Measurements from ENCODE around the gene EP400. TPM values are rescaled to one million over a fixed set of nuclear protein-coding genes. Genes with fewer than 3 reads are reported as not detected.
A peak's percentile ranks its signal among the peaks of the same experiment; 100 is the strongest.

The EP400 gene
- total and polyA plus RNA-seq, 4 experiments from 2014 or later: 0.94 to 86.6 (median 43.8) TPM

DNA sequence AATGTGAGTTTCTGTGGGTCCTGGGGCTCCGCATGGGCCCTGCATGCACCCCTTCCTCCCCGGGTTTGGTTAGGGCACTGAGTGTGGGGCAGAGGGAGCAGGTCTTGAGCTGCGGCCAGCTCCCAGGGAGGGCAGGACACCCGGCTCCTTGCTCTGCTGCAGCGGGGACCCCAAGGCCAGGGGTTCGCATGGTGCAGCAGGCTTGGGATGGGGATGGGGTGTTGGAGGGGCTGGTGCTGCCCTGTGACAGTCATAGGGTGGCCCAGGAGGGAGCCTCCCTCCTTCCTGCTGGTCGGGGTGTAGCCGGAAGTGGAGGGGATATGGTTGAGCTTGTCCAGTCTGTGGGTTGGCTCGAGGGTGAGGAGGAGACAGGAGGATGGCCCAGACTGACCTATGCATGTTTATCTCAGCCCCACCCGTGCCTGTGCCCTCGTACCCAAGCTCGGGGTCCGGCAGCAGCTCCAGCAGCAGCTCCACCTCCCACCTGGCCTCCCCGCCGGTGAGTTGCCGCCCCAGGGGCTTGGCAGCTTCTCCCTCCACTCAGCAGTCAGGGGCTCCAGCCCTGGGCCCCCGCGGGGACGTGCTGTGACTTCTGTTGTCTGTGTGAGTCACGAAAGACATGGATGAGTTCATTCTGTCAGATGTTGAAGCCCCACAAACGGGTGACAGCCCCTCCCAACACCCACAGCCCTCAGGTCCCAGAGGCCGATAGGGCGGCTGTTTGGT, 39.3 kb upstream of the EP400 start:
- Histone ChIP-seq H3K27me3 (ENCODE audit: insufficient read depth, low read length) (no peaks in the 10 kb centered on the region), H3K4me1 (ENCODE audit: insufficient read depth, low read length) (peaks cover 2% of the 10 kb centered on the region), H3K36me3 (ENCODE audit: insufficient read depth, low read length) (peaks cover 35% of the 10 kb centered on the region), H3K4me3 (ENCODE audit: low read length in 2 of 2) (no peak overlapping the region), H3K9me3 (ENCODE audit: control insufficient read depth in 1 of 2, low read length in 2 of 2) (no peaks in the 10 kb centered on the region), H3K27ac (ENCODE audit: low read depth, low read length) (no peak overlapping the region)
- POLR2A ChIA-PET (ENCODE audit: partially characterized antibody): no interaction called here
- intact Hi-C loops (cut with micrococcal nuclease): no loop called here
- H3K4me1 Mint-ChIP-seq: peaks cover 0 to 5% (median 3%) of the 10 kb centered on the region in 4 donors
- no peaks in the 10 kb centered on the region for H3K9me3 Mint-ChIP-seq
- H3K27ac Mint-ChIP-seq: peak overlapping the region in 1 of 7 donors; percentile 29
- H3K36me3 Mint-ChIP-seq: peaks cover 0 to 14% of the 10 kb centered on the region in 2 donors
- DNase-seq: no peak
- CTCF ChIA-PET (ENCODE audit: partially characterized antibody): interaction anchor here (1.0 kb wide), 1 partner anchor 20 kb away, joined by 3 read pairs; no protein-coding TSS in a partner anchor
- no peak overlapping the region for H3K4me3 Mint-ChIP-seq
- no peaks in the 10 kb centered on the region for H3K27me3 Mint-ChIP-seq

DNA sequence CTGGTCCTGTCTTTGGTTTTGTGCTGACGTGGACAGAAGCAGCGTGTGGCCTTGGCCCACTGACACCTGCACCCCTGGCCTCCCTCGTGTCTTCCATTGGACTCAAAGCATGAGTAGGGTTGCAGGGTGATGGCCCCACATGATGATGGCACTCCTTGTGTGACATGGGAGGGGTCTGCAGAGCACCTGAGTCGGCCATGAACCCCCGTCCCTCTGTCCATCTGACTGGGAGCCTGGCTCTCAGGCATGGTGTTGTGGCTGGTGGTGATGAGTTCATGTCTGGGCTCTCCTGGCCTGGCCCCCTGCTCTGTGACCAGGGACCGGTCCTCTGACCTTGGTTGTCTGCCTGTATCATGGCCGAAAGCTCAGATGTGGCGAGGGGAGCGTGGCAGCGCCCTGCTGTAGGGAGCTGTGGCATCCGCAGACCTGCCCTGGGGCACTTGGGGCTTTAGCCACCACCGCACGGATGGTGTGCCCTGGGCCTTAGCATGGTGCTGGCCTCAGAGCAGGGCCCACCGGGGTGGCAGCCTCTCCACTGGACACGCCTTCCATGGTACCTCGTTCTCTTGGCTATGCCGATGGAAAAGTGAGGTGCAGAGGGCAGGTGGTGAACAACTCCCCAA, 38.6 kb upstream of the EP400 start:
- Mint-ChIP-seq H3K27me3 (no peaks in the 10 kb centered on the region), H3K9me3 (no peaks in the 10 kb centered on the region), H3K36me3 (peaks cover 0 to 14% of the 10 kb centered on the region in 2 donors), H3K4me3 (no peak overlapping the region), H3K27ac (no peak overlapping the region), H3K4me1 (peaks cover 0 to 1% (median 0%) of the 10 kb centered on the region in 4 donors)
- Histone ChIP-seq H3K36me3 (ENCODE audit: insufficient read depth, low read length) (peaks cover 36% of the 10 kb centered on the region), H3K4me1 (ENCODE audit: insufficient read depth, low read length) (no peaks in the 10 kb centered on the region), H3K9me3 (ENCODE audit: control insufficient read depth in 1 of 2, low read length in 2 of 2) (no peaks in the 10 kb centered on the region), H3K27me3 (ENCODE audit: insufficient read depth, low read length) (no peaks in the 10 kb centered on the region), H3K27ac (ENCODE audit: low read depth, low read length) (no peak overlapping the region), H3K4me3 (ENCODE audit: low read length in 2 of 2) (no peak overlapping the region)
- ChIA-PET POLR2A (ENCODE audit: partially characterized antibody) (no interaction called here), CTCF (ENCODE audit: partially characterized antibody) (no interaction called here)
- peak in 1 of 5 donors; percentile 15 for DNase-seq
- intact Hi-C loops (cut with micrococcal nuclease): no loop called here

DNA sequence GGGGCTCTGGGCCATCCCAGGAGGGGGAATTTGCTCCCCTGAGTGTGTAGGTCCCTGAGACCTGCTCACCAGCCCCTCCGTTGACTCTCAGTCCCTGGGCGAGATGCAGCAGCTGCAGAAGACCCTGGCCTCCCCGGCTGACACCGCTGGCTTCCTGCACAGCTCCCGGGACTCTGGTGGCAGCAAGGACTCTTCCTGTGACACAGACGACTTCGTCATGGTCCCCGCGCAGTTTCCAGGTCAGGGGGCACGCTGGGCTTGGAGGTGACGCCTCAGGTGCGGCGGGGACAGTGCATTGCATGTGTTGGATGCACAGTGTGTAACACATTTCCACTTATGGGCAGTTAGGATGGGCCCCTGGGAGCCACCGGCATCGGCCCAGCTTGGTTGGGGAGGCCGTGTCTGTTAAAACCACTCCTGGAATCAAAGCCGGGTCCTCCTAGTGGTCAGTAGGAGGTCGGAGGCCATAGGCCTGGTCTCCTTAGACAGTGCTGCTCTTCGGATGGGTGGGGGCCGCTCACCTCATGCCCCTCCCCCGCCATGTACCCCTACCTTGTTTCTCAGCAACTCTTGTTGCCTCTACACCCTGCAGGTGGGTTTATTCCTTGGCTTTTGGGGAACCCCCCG, 37.8 kb upstream of the EP400 start:
- peaks cover 36% of the 10 kb centered on the region for H3K36me3 ChIP-seq (ENCODE audit: insufficient read depth, low read length)
- peak in 1 of 5 donors; percentile 21 for DNase-seq
- H3K27me3 ChIP-seq (ENCODE audit: insufficient read depth, low read length): no peaks in the 10 kb centered on the region
- ChIA-PET CTCF (ENCODE audit: partially characterized antibody) (no interaction called here), POLR2A (ENCODE audit: partially characterized antibody) (no interaction called here)
- no peak overlapping the region for H3K4me3 ChIP-seq (ENCODE audit: low read length in 2 of 2)
- Mint-ChIP-seq H3K9me3 (no peaks in the 10 kb centered on the region), H3K27me3 (no peaks in the 10 kb centered on the region), H3K27ac (no peak overlapping the region), H3K4me3 (no peak overlapping the region), H3K36me3 (peaks cover 0 to 14% of the 10 kb centered on the region in 2 donors), H3K4me1 (peaks cover 0 to 1% (median 0%) of the 10 kb centered on the region in 4 donors)
- no peaks in the 10 kb centered on the region for H3K4me1 ChIP-seq (ENCODE audit: insufficient read depth, low read length)
- H3K27ac ChIP-seq (ENCODE audit: low read depth, low read length): no peak overlapping the region
- intact Hi-C loops (cut with micrococcal nuclease): no loop called here
- no peaks in the 10 kb centered on the region for H3K9me3 ChIP-seq (ENCODE audit: control insufficient read depth in 1 of 2, low read length in 2 of 2)

DNA sequence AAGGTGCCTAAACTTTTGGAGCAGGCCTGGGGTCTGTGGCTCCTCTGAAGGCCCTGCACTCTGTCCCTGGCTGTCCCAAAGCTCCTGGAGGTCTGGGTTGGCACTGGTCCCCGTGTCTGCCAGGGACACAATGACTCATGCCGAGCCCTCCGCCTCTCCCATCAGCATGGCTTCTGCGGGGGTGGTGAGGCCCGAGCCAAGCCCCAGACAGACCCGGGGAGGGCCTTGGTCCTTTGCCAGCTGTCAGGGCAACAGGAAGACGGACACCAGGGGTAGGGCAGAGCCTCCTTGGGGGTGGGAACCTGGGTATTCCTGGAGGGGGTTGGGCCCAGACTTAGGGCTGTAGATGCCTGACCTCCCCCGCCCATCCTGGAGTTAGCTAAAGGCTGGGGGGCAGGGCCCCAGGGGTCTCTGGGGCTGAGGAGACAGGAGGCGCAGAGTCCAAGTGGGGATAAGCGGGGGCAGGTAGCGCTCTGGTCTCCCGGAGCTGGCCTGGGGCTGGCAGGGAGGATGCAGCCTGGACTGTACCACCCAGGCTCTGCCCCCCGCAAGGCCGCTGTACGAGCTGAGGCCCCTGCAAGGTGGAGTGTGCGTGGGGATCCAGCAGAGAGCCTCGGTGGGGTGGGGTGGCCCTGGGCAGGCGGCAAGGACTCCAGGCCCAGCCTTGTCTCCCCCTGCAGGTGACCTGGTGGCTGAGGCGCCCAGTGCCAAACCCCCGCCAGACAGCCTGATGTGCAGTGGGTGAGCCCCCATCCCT, 37.0 kb upstream of the EP400 start:
- no peaks in the 10 kb centered on the region for H3K27me3 Mint-ChIP-seq
- CTCF ChIA-PET (ENCODE audit: partially characterized antibody): no interaction called here
- intact Hi-C loops (cut with micrococcal nuclease): no loop called here
- Histone ChIP-seq H3K4me1 (ENCODE audit: insufficient read depth, low read length) (no peaks in the 10 kb centered on the region), H3K4me3 (ENCODE audit: low read length in 2 of 2) (no peak overlapping the region), H3K36me3 (ENCODE audit: insufficient read depth, low read length) (peaks cover 36% of the 10 kb centered on the region), H3K9me3 (ENCODE audit: control insufficient read depth in 1 of 2, low read length in 2 of 2) (no peaks in the 10 kb centered on the region), H3K27me3 (ENCODE audit: insufficient read depth, low read length) (no peaks in the 10 kb centered on the region), H3K27ac (ENCODE audit: low read depth, low read length) (no peak overlapping the region)
- H3K36me3 Mint-ChIP-seq: peaks cover 0 to 13% of the 10 kb centered on the region in 2 donors
- no peak overlapping the region for H3K27ac Mint-ChIP-seq
- no peaks in the 10 kb centered on the region for H3K9me3 Mint-ChIP-seq
- peaks cover 0 to 1% (median 0%) of the 10 kb centered on the region in 4 donors for H3K4me1 Mint-ChIP-seq
- peak in 1 of 5 donors; percentile 34 for DNase-seq
- POLR2A ChIA-PET (ENCODE audit: partially characterized antibody): no interaction called here
- no peak overlapping the region for H3K4me3 Mint-ChIP-seq

DNA sequence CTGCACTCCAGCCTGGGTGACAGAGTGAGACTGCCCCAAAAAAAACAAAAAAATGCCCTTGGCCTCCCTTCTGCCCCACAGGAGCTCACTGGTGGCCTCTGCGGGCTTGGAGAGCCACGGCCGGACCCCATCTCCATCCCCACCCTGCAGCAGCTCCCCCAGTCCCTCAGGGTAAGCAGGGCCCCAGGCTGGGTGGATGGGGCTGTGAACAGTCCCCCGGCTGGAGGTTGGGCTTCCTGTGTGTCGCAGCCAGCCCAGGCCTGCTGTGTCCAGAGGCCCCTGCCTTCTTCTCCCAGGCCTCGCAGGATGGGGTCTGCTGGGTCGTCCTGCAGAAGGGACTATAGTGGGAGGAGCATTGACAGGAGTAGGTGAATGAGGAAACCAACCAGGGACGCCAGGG, 36.1 kb upstream of the EP400 start:
- ChIA-PET CTCF (ENCODE audit: partially characterized antibody) (no interaction called here), POLR2A (ENCODE audit: partially characterized antibody) (no interaction called here)
- Mint-ChIP-seq H3K36me3 (peaks cover 0 to 13% of the 10 kb centered on the region in 2 donors), H3K27me3 (no peaks in the 10 kb centered on the region), H3K9me3 (no peaks in the 10 kb centered on the region), H3K4me3 (no peak overlapping the region), H3K4me1 (peaks cover 0 to 1% (median 0%) of the 10 kb centered on the region in 4 donors), H3K27ac (no peak overlapping the region)
- no peaks in the 10 kb centered on the region for H3K27me3 ChIP-seq (ENCODE audit: insufficient read depth, low read length)
- peak in 1 of 5 donors; percentile 20 for DNase-seq
- H3K9me3 ChIP-seq (ENCODE audit: control insufficient read depth in 1 of 2, low read length in 2 of 2): no peaks in the 10 kb centered on the region
- no peak overlapping the region for H3K27ac ChIP-seq (ENCODE audit: low read depth, low read length)
- H3K4me1 ChIP-seq (ENCODE audit: insufficient read depth, low read length): no peaks in the 10 kb centered on the region
- H3K36me3 ChIP-seq (ENCODE audit: insufficient read depth, low read length): peaks cover 36% of the 10 kb centered on the region
- no peak overlapping the region for H3K4me3 ChIP-seq (ENCODE audit: low read length in 2 of 2)
- intact Hi-C loops (cut with micrococcal nuclease): no loop called here

DNA sequence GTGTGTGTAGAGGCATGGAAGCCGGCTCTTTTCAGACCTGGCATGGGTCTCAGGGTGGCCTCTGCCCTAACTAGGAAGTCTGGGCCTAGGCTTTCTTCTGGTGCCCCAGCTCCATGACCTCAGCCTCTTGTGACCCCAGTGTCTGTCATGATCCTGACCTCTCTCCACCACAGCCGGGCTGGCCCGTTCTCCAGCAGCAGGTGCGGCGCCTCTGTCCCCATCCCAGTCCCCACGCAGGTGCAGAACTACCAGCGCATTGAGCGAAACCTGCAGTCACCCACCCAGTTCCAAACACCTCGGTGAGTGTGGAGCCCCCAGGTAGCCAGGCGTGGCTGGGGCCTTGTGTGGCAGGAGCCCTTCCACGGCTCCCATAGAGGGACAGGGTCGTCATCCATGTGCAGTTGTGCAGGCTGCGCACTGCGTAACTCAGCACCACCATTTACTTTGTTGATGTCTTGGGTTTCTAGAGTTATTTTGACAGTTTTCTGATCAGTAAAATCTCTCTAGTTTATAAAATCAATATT, 35.5 kb upstream of the EP400 start:
- peaks cover 0 to 10% of the 10 kb centered on the region in 2 donors for H3K36me3 Mint-ChIP-seq
- H3K27ac Mint-ChIP-seq: peak overlapping the region in 2 of 7 donors; percentile 23 to 52

More for the DNA sequence above, 35.5 kb upstream of the EP400 start:
- Histone ChIP-seq H3K4me3 (ENCODE audit: low read length in 2 of 2) (no peak overlapping the region), H3K27ac (ENCODE audit: low read depth, low read length) (no peak overlapping the region), H3K4me1 (ENCODE audit: insufficient read depth, low read length) (no peaks in the 10 kb centered on the region), H3K36me3 (ENCODE audit: insufficient read depth, low read length) (peaks cover 36% of the 10 kb centered on the region), H3K27me3 (ENCODE audit: insufficient read depth, low read length) (no peaks in the 10 kb centered on the region), H3K9me3 (ENCODE audit: control insufficient read depth in 1 of 2, low read length in 2 of 2) (no peaks in the 10 kb centered on the region)
- Mint-ChIP-seq H3K27me3 (no peaks in the 10 kb centered on the region), H3K4me1 (no peaks in the 10 kb centered on the region), H3K9me3 (no peaks in the 10 kb centered on the region), H3K4me3 (no peak overlapping the region)
- ChIA-PET POLR2A (ENCODE audit: partially characterized antibody) (no interaction called here), CTCF (ENCODE audit: partially characterized antibody) (no interaction called here)
- intact Hi-C loops (cut with micrococcal nuclease): no loop called here
- peak in 1 of 5 donors; percentile 12 for DNase-seq

All from CD4-positive, alpha-beta memory T cell (primary cell).